ENCODE data around the gene KDM3B. TPM values are rescaled to one million over a fixed set of nuclear protein-coding genes. Genes with fewer than 3 reads are reported as not detected.
A peak's percentile ranks its signal among the peaks of the same experiment; 100 is the strongest.
"Not testable (repeated sequence)": the region's sequence is repeated elsewhere in the genome, so short reads cannot be mapped to it uniquely, and the experiment has no call there.

KDM3B gene
- total RNA-seq, 2 donors from 2014 or later, result 29.7 to 42.3 TPM

DNA sequence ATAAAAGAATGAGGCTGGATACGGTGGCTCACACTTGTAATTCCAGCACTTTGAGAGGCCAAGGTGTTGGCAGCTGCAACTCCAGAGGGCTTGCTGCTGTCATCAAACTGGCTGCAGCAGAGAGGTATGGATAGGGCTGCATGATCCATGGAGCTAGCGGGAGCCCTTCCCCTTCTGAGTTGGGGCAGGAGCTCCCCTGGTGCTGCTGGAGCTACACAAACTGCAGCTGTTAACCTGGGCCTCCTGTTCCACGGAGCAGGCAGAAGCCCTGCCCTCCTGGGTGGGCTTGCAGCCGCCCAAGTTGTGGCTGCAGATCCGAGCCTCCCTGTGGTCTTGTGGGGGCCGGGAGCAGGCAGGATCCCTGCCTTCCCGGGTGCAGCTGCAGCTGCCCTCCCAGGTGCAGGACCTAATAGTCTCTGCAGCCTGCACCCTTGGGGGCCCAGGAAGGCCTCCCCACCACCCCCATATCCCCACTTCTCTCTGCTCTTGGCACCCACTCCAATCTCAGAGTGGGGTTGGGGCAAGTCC lies 36.7 kb upstream of the KDM3B start:
- intact Hi-C loops (cut with DNase I), result no loop called here
- Histone ChIP-seq H3K36me3 (replicated peaks in 1 of 2; ENCODE audit: insufficient read depth in 1 of 2, low read depth in 2 of 2) (no peaks in the 10 kb centered on the region), H3K4me3 (no peak overlapping the region), H3K27me3 (no peaks in the 10 kb centered on the region), H3K27ac (no peak overlapping the region), H3K9me3 (no peaks in the 10 kb centered on the region), H3K4me1 (no peaks in the 10 kb centered on the region)
- WGBS, 2 donors, result 78 to 87% methylated on average over 1 to 6 of the region's 7 CpGs
- DNase-seq (no peak), ATAC-seq (no peak)
- no peak for TF ChIP-seq POLR2A (IDR thresholded peaks at IDR 0.05)
- TF ChIP-seq, protein P1, sequence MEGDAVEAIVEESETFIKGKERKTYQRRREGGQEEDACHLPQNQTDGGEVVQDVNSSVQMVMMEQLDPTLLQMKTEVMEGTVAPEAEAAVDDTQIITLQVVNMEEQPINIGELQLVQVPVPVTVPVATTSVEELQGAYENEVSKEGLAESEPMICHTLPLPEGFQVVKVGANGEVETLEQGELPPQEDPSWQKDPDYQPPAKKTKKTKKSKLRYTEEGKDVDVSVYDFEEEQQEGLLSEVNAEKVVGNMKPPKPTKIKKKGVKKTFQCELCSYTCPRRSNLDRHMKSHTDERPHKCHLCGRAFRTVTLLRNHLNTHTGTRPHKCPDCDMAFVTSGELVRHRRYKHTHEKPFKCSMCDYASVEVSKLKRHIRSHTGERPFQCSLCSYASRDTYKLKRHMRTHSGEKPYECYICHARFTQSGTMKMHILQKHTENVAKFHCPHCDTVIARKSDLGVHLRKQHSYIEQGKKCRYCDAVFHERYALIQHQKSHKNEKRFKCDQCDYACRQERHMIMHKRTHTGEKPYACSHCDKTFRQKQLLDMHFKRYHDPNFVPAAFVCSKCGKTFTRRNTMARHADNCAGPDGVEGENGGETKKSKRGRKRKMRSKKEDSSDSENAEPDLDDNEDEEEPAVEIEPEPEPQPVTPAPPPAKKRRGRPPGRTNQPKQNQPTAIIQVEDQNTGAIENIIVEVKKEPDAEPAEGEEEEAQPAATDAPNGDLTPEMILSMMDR (IDR thresholded peaks at IDR 0.05), result no peak

DNA sequence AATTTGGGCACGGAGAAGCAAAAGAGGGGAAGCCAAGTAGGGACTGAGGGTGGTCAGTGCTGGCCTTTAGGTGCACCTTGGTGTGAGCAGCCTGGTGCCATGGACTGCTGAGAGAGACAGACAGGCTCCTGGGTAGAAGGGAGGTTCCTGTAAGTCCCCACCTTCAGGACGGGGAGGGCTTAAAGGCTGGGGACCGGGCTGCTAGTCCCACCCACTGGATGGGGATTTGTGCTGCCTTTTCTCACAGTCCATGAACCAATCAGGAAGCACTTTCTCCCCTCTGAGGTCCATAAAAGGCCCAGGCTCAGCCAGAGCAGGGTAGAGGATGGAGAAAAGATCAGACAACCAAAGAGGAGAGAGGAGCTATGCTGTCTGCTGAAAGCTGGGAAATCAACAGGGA lies 36.1 kb upstream of the KDM3B start:
- Histone ChIP-seq H3K36me3 (replicated peaks in 1 of 2; ENCODE audit: insufficient read depth in 1 of 2, low read depth in 2 of 2) (no peaks in the 10 kb centered on the region), H3K4me1 (no peaks in the 10 kb centered on the region), H3K4me3 (no peak overlapping the region), H3K27ac (no peak overlapping the region), H3K9me3 (no peaks in the 10 kb centered on the region), H3K27me3 (no peaks in the 10 kb centered on the region)
- no peak for TF ChIP-seq POLR2A (IDR thresholded peaks at IDR 0.05)
- TF ChIP-seq, protein P1 (IDR thresholded peaks at IDR 0.05), result no peak
- intact Hi-C loops (cut with DNase I), result no loop called here
- WGBS, 2 donors, result 73 to 84% methylated on average over 3 of the region's 3 CpGs
- DNase-seq (no peak), ATAC-seq (no peak)

DNA sequence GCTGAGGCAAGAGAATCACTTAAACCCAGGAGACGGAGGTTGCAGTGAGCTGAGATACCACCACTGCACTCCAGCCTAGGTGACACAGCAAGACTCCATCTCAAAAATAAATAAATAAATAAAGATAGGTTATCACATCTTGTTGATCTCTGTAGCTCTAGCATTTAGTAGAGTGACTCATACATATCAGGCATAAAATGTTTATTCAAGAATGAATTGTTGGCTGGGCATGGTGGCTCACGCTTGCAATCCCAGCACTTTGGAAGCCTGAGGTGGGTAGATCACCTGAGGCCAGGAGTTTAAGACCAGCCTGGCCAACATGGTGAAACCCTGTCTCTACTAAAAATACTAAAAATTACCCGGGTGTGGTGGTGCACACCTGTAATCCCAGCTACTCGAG lies 34.3 kb upstream of the KDM3B start:
- H3K36me3 ChIP-seq (replicated peaks in 1 of 2; ENCODE audit: insufficient read depth in 1 of 2, low read depth in 2 of 2); DNase-seq; ATAC-seq; intact Hi-C loops (cut with DNase I); H3K4me3 ChIP-seq; H3K27me3 ChIP-seq; H3K4me1 ChIP-seq; H3K9me3 ChIP-seq; H3K27ac ChIP-seq: not testable (repeated sequence)
- 90 to 94% methylated on average over 4 of the region's 4 CpGs for WGBS, 2 donors

DNA sequence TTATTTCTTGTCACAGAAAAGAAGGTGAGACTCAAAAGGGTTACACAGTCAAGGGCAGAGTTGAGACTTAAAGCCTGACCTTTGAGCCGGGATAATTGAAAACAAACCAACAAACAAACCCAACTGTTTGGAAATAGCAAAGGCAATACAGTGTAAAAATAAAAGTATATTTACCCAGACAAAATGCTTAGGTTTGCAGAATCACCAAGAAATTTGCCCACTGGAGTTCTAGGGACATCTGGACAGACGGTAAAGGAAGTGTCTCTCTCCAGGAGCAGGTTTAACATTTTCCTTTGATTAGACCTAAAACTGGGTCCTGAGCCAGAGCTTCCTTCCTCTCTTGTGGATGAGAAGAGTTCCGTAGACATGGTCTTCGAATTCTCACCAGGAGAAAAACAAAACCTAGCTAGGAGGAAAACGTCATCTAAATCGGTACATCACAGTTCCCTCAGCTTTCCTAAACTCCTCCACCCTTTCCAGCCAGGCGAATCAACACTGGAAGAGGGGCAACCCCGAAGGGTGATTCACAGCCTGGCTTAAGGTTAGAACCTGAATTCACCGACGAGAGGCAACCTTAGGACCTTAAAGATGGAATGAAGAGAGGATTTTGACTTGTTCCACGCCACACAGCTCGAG lies 21.6 kb upstream of the KDM3B start:
- Histone ChIP-seq H3K36me3 (replicated peaks in 1 of 2; ENCODE audit: insufficient read depth in 1 of 2, low read depth in 2 of 2) (no peaks in the 10 kb centered on the region), H3K9me3 (no peaks in the 10 kb centered on the region), H3K4me3 (peak overlapping the region in 1 of 2 donors; percentile 24), H3K27ac (peak overlapping the region in 1 of 4 donors; percentile 7), H3K27me3 (no peaks in the 10 kb centered on the region), H3K4me1 (peaks cover 6% of the 10 kb centered on the region)
- 1 to 2% methylated on average over 12 of the region's 12 CpGs for WGBS, 2 donors
- DNase-seq (no peak), ATAC-seq (no peak)
- intact Hi-C loops (cut with DNase I), result no loop called here
- TF ChIP-seq POLR2A (IDR thresholded peaks at IDR 0.05), result no peak
- TF ChIP-seq, protein P1 (IDR thresholded peaks at IDR 0.05), result no peak

DNA sequence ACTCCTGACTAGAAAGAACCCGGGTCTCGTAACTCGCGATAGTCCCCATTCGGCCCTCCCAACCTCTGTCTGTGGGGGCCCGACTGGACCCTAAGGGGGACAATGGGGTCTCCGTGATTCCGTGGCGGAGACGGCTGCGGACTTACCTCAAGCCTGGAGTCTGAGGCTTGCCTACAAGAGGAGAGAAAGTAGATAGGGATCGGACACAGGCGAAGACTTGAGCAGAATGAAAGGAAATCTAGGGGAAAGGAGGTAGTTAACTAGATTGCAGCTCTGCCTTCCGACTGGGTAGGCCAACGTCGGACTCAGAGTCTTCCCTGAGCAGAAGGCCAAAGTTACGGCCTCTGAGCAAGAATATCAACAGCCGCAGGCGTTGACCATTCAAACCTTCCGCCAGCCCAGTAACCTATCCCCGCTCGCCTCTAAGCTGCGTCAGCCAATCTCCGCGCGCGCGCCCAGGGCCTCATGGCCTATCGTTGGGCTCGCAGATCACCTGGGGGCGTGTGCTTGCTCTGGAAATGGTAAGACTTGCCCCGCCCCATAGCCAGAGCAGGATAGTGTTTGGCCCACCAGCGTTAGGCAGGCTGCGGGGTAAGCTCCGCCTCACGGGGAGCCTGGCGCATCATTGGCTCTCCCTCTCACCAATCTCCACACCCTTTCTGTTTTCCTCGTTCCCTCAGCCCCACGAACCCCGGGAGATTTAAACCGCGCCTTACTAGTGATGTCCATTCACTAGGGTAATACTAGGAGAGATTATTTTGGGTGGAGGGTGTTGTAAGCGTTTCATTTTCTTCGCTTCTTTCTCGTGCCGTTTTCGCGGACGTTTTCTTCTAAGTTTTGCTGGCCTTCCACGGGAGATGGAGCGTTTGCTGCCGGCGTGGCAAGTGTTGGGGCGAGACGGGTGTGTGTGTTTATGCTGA lies 20.8 kb upstream of the KDM3B start, which contains the start of gene CDC25C:
CDC25C (minus strand) TSS at position 356 of the 920 bp plus-strand sequence. CDS start 624 bp downstream, outside the sequence.
- ATAC-seq (peak; percentile 100), DNase-seq (peak; percentile 97 to 99 (median 98))
- Histone ChIP-seq H3K4me1 (peaks cover 7% of the 10 kb centered on the region), H3K9me3 (no peaks in the 10 kb centered on the region), H3K27me3 (no peaks in the 10 kb centered on the region), H3K4me3 (peak within 1 kb of the TSS in 1 of 2 donors; percentile 24), H3K27ac (peak within 1 kb of the TSS in 1 of 4 donors; percentile 7), H3K36me3 (replicated peaks in 1 of 2; ENCODE audit: insufficient read depth in 1 of 2, low read depth in 2 of 2) (no peaks in the 10 kb centered on the region)
- 0 to 2% methylated on average over 43 to 55 of the region's 55 CpGs for WGBS, 2 donors
- intact Hi-C loops (cut with DNase I), result no loop called here
- TF ChIP-seq, protein P1 (IDR thresholded peaks at IDR 0.05), result no peak
- no peak for TF ChIP-seq POLR2A (IDR thresholded peaks at IDR 0.05)
